ENCODE results near the gene RHBDL3. TPM values are rescaled to one million over a fixed set of nuclear protein-coding genes. Genes with fewer than 3 reads are reported as not detected.

Gene RHBDL3
- total RNA-seq, 4 donors from 2014 or later: 0.22 to 0.34 (median 0.33) TPM; not detected in 1

DNA sequence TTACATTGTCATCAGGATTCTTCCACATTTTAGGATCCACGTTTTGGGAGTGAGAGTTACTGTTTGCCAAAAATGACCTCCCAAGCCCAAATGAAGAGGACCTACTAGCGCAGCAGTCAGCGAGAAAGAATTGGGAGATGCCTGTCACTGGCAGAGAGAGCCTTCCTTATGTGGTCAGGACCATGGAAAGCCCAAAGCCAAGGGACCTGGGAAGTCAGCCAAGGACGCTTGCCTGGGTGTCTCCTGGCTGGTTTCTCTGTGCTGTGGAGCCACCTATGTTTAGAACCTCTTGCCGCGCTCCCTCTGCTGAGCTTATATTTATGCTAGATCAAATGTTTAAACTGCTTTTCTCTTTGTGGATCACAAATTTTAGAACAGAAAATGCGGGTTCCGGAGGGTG, 24.9 kb upstream of the RHBDL3 start:
- TF ChIP-seq, protein P1, sequence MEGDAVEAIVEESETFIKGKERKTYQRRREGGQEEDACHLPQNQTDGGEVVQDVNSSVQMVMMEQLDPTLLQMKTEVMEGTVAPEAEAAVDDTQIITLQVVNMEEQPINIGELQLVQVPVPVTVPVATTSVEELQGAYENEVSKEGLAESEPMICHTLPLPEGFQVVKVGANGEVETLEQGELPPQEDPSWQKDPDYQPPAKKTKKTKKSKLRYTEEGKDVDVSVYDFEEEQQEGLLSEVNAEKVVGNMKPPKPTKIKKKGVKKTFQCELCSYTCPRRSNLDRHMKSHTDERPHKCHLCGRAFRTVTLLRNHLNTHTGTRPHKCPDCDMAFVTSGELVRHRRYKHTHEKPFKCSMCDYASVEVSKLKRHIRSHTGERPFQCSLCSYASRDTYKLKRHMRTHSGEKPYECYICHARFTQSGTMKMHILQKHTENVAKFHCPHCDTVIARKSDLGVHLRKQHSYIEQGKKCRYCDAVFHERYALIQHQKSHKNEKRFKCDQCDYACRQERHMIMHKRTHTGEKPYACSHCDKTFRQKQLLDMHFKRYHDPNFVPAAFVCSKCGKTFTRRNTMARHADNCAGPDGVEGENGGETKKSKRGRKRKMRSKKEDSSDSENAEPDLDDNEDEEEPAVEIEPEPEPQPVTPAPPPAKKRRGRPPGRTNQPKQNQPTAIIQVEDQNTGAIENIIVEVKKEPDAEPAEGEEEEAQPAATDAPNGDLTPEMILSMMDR (IDR thresholded peaks at IDR 0.05; ENCODE audit: low read depth): no peak

DNA sequence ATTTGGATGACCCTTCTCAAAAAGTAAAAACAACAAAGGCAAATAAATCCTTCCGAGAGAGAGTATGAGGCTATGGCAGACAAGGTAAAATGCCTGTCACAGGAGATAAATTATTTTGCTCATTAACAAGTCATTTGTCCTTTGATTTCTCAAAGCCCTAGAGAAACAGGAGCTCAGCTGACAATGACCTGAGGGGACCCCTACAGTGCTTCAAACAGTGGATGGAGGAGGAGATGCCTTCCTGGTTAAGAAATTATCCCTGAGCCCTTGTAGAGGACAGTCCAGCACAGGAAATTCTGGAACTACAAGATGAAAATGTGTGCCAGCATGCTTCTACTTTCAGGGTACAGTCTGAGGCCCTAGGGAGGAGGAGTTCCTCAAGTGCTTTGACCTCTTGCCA, 24.0 kb upstream of the RHBDL3 start:
- TF ChIP-seq, protein P1 (IDR thresholded peaks at IDR 0.05; ENCODE audit: low read depth): no peak

DNA sequence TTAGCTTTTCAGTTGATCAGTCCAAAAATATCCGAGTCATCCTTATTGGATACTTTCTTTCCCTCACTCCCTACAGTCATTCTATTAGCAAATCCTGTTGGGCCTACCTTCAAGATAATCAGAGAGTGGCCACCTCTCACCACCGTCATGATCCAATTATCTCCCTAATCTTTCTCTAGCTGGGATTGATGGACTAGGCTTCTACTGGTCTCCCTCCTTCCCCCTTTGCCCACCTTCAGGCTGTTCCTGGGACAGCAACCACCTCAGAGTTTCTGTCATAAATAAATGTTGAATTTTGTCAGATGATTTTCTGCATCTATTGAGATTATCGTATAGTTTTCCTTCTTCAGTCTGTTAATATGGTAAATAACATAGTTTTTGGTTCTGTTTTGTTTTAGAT, 16.2 kb upstream of the RHBDL3 start:
- TF ChIP-seq, protein P1 (IDR thresholded peaks at IDR 0.05; ENCODE audit: low read depth): no peak

DNA sequence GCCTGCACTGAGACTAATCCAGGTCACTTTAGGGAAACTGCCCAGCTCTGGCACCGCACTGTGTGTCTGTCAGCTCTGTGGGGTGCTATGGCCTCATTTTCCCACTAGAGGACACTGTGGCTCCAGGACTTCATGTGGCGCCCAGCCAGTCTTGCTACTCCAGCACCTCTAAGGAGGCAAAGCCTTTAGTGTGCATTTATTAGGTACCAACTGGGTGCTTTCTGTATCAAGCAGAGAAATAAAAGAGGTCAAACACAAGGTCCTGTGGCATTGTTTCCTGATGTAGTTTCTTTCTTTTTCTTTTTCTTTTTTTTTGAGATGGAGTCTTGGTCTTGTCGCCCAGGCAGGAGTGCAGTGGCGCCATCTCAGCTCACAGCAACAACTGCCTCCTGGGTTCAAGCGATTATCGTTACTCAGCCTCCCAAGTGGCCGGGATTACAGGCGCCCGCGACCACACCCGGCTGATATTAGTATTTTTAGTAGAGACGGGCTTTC, 12.5 kb upstream of the RHBDL3 start:
- TF ChIP-seq, protein P1 (IDR thresholded peaks at IDR 0.05; ENCODE audit: low read depth): no peak

DNA sequence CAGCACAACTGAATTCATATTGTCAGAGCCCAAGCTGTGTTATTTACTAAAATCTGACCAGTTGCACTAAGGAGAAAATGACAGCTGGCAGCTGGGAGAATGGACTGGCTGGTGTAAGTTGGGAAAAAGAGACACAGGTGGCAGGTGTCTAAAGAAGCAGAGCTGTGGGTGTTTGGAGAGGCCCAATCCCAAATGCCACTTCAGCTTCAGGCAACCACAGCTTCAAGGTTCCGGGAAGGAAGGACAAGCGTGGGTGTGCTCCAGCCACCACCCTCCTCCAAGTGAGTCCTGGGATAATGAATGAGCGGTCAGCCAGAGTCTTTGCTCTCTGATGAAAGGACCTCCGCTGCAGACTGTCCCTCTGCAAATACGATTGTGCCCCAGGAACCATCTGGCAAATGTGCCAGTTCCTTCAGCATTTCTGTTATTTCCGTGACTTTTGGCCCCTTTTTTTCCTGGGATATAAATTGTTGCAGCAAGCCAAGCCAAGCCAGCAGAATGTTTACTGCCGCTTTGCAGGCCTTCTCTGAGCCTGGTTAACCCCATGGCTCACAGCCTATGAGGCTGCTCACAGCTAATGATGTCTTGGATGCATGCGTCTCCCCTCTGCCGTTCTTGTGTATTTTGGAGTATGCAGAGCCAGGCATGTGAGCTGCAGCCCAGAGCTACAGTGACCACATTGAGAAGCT, 9.5 kb upstream of the RHBDL3 start:
- TF ChIP-seq, protein P1 (IDR thresholded peaks at IDR 0.05; ENCODE audit: low read depth): no peak

DNA sequence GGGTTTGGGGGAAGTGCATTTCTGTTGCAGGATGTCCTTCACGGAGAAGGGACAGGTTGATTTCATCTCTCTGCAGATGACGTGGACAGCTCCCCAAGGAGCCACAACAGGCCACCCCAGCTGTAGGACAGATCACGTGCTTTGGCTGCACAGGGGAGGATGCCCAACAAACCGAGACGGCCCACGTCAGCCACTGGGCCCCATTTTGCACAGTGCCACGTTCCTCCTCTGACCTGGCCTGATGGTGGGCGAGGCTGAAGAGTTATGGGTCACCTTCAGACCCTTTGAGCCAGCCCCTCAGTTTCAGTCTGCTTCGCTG, 9.0 kb upstream of the RHBDL3 start:
- TF ChIP-seq, protein P1 (IDR thresholded peaks at IDR 0.05; ENCODE audit: low read depth): no peak

DNA sequence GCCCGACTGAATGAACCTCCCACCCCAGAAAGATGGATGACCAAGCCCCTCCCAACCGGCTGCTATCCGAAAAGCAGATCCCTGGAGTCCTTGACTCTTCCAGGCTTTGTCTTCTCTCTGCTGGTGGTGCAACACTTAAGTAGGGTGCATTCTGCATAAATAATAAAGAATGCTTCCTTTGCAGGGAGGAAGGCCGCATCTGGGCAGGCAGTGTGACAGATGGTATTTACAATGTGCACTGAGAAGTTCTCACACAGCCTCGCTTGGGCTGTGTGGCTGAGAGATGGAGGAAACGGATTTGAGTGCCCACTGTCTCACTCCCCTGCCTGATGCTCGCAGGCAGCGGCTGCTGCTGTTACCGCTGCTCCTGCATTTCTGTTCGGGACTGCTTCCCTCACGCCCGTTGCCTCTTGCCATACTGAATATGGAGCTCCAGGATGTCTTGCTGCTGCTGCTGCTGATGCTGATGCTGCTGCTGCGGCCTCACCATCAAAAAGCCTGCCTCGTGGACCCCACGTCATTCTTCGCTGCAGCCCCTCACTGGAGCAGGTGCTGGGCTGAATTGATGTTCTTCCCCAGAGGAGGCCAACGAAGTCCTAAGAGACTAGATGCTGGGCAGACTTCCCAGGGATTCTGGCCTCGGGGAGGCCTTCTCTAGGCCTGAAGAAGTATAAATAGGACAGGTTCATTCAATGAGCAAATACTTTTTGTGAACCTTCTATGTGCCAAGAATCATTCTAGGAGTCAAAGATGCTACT, 7.1 kb upstream of the RHBDL3 start:
- TF ChIP-seq, protein P1 (IDR thresholded peaks at IDR 0.05; ENCODE audit: low read depth): no peak
